IPS DF 4.7 (cell line): ENCODE measurements around the gene MAGI1.
"Not testable (repeated sequence)": the region's sequence is repeated elsewhere in the genome, so short reads cannot be mapped to it uniquely, and the experiment has no call there.

Experiments used
- DNase-seq: peaks from one replicate; pipeline ENCODE4 v3.0.0-alpha.2; 2013; ENCODE audit warnings: low spot score; ENCODE audit errors: extremely low read depth

The MAGI1 gene

DNA sequence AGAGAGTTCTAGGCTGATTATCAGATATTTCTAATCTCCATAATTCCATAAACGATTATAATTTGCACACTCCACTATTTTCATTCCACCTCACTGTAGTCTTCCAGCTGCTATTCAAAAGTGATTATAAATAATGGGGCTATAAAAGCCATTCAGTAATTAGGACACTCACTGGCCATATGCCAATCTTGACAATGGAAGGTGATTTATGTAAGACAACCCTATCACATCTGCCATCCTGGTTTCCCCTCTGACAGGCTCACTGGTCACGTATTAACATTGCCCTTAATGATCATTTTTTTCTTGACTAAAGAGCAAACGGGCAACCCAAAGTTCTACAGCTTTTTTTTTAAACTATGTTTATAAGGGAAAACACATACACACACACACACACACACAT, 402.4 kb downstream of the MAGI1 start:
- no peak for DNase-seq

- no peak for DNase-seq
These were observed 403.1 kb downstream of the MAGI1 start for GRCh38 chr3:65635657-65636056.

DNA sequence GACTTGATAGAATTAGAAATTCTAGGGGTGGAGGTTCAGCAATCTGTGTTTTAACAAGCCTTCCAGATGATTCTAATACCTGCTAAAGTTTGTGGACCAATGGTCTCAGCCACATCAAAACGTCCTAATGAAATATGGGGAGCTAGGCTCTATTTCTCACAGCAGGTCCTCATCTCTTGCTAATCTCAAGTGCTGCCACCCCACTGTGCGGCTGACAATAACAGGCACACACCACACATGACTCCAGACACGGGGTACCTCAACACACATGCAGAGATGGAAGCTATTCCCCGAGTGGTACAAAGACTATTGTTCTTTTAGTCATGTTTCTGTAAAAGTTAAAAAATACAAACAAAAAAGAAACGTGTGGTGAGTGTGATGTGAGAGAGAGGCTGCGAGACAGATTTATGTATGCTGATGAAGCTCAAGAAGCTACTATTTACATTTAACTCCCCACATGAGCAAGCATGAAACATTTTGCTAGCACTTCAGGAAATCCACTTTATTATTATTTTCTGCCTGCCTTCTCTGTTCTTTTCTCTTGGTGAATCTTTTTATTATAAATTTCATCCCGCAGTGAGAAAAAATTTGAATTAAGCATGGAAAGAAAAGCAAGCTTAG, 405.6 kb downstream of the MAGI1 start:
- DNase-seq: no peak

DNA sequence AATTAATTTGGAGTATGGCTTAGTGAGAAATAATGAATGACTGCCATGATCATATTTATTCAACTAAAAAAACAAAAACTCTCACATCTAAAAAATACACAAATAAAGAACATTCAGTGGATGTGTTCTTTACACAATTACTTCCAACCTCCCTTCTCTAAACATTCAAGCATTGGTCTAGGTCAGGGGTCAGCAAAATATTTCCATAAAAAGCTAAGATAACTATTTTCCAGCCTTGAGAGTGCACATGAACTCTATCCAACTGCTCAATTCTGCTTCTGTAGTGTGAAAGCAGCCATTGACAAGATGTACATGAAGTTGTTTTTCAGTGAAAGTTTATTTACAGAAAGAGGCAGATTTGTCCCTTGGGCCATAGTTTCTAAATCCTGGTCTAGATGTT, 406.3 kb downstream of the MAGI1 start:
- no peak for DNase-seq

GRCh38 chr3:65628978-65629377, 409.7 kb downstream of the MAGI1 start:
- DNase-seq: no peak

GRCh38 chr3:65627062-65627461, 411.7 kb downstream of the MAGI1 start:
- DNase-seq: no peak

GRCh38 chr3:65625305-65625704, 413.4 kb downstream of the MAGI1 start:
- DNase-seq: no peak

- DNase-seq: no peak
These were observed 415.4 kb downstream of the MAGI1 start for GRCh38 chr3:65623362-65623761.

DNA sequence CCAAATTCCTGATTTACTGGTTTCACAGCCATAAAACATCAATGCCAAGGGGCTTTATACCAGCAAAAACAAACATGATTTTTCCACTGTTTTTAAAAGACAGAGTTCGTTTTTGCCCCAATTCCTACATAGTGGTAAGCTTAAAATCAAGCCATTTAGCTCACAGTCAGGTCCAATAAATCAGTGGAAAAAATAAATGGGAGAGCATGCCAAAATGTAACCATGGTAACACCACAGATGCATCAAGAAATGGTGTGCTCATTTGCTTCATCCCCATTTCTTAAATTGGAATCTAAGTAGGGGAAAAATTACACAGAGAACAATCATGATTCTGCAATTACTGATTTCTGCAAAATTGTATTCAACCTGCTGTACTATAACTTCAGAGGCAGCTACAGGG, 418.8 kb downstream of the MAGI1 start:
- no peak for DNase-seq

- DNase-seq: no peak
These were observed 419.3 kb downstream of the MAGI1 start for GRCh38 chr3:65619451-65619881.

DNA sequence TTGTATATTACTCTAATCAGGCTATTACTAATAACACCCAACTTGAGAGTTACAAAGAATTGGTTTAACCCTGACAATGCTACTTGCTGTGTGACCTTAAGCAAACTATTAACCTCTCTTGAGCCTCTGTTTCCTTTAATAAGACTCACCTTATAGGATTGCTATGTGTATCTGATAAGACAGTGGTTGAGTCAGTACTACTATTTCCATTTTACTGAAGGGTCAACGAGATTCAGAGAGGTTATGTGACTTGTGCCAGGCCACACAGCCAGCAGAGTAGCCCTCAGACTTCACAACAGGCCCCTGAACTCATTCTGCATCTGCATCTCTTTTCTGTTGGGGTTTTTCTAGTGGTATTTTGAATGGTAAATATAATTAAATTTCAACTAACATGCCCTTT, 420.1 kb downstream of the MAGI1 start:
- no peak for DNase-seq

- no peak for DNase-seq
These were observed 420.9 kb downstream of the MAGI1 start for GRCh38 chr3:65617787-65618186.

GRCh38 chr3:65617209-65617608, 421.5 kb downstream of the MAGI1 start:
- no peak for DNase-seq

GRCh38 chr3:65616563-65616962, 422.2 kb downstream of the MAGI1 start:
- no peak for DNase-seq

- no peak for DNase-seq
These were observed 423.4 kb downstream of the MAGI1 start for GRCh38 chr3:65615329-65615728.

DNA sequence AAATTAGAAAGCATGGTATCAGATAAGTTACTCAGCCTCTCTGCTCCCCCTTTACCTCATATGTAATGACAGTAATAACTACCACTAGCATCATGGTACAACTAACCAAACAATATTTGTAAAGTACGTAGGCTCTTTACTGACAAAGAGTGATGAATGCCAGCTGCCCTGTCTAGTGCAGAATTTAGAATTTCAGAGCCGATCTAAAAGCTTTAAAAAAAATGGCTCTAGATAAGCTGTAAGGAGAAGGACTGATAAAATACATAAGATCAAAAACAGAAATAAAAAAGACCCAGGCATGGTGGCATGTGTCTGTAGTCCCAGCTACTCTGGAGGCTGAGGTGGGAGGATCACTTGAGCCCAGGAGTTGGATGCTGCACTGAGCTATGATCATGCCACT, 424.1 kb downstream of the MAGI1 start:
- DNase-seq: no peak

DNA sequence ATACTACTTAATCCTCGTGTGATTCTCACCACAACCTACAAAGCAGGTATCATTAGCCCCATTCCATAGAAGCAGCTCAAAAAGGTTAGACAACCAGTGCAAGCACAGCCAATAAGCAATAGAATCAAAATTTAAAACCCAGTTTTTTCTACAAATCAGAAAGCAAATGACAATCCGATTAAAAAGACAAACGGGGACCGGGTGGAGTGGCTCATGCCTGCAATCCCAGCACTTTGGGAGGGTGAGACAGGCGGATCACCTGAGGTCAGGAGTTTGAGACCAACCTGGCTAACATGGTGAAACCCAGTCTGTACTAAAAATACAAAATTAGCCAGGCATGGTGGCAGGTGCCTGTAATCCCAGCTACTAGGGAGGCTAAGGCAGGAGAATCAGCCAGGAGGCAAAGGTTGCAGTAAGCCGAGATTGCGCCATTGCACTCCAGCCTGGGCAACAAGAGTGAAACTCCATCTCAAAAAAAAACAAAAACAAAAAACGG, 430.7 kb downstream of the MAGI1 start:
- not testable (repeated sequence) for DNase-seq

DNA sequence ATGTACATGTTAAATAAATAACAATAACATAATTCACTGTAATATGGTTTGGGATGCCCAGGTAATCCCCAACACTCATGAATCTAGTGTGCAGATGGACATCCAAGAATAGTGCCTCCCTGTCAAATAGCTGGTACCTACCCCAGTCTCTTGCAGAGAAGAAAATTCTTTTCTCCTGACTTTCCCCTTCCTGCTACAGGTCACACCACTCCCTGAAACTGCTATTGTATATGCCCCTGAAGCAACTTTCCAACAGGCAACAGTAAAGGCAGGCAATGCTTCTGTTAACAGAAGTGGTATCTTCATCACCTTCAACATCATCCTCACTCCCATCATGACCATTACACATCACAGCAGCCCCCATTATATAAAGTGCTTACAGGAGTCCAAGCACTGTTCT, 431.6 kb downstream of the MAGI1 start:
- DNase-seq: no peak

DNA sequence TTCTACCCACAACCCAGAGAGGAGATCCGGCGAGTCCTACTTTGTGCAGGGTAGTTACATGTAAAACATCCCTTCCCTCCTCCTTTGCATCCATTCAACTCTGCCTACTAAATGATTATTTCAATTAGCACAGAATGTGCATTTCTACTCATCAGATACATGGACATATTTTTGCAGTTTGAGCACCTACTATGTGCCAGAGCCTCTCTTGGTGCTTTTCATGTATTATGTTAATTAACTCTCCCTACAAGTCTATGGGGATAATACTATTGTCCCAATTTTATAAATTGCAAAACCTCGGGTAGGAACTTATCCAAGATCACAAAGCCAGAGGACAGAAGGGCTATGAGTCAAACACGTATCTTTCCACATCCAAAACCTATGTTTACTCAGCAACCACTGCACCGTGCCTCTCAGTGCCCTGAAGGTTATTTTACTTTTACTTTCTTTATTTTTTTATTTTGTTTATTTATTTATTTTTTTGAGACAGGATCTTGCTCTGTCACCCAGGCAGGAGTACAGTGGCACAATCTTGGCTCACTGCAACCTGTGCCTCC, 432.8 kb downstream of the MAGI1 start:
- no peak for DNase-seq

DNA sequence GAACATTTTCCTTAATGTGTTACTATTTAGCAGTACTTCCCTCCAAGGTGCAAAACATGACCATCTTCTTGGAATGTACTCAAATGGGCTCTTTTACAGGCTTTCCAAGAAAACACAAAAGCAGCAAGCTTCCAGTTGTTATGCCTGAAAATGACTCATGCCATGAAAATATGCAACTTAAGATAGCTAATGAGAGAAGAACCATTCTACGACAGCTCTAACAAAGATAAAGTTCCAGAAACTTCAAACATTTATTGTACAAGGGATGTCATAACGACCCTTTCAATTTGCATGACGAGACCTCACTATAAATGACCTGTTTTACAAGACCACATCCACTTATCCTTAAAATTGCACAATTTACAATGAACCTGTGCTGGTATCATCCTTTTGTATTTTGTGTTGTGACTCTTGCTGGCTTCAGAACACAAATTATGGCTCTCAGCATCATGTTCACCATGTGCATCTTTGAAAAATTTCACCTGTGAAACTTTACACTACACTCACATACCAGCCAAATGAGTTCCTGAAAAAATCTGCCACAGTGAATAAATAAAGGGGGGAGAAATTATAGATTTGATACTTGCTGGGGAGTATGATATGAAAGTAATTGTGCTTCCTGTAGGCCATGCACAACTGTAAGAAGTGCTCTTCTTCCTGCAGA, 433.7 kb downstream of the MAGI1 start:
- DNase-seq: no peak

- no peak for DNase-seq
These were observed 435.1 kb downstream of the MAGI1 start for GRCh38 chr3:65603631-65604030.

DNA sequence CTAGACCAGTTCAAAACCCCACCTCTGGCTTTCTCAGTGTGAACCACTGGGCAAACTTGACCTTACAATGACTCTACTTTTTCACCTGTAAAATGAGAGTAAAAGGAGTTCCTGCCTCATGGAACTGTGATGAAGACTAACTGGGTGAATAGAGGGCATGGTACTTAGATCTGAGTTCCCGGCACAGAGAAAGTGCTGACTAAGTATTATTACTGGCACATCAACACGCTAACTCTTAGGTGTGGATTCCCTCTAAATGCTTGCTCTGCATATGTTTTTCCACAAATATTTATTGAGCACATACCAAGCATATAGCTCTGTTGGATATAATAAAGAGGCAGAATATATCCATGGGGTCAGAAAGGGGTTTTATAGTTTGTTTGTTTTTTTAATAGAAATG, 437.8 kb downstream of the MAGI1 start:
- no peak for DNase-seq

- DNase-seq: peak; percentile 28
These were observed 440.7 kb downstream of the MAGI1 start for GRCh38 chr3:65597952-65598413.
